C4-2B (cell line): Measurements from ENCODE around the gene IQCK.

Source experiments
- H3K27ac ChIP-seq: fragments of 450-650 bp; 2 replicates; pipeline ENCODE4 v1.5.1; 2017
- ZFX ChIP-seq: fragments of 450-650 bp; IDR thresholded peaks from 2 replicates; pipeline ENCODE4 v1.6.1; 2017
- TF ChIP-seq, protein P1 (sequence below): fragments of 450-650 bp; conservative IDR thresholded peaks from 2 replicates; pipeline ENCODE4 v1.5.1; 2017; ENCODE audit warnings: mild to moderate bottlenecking

The IQCK gene

DNA sequence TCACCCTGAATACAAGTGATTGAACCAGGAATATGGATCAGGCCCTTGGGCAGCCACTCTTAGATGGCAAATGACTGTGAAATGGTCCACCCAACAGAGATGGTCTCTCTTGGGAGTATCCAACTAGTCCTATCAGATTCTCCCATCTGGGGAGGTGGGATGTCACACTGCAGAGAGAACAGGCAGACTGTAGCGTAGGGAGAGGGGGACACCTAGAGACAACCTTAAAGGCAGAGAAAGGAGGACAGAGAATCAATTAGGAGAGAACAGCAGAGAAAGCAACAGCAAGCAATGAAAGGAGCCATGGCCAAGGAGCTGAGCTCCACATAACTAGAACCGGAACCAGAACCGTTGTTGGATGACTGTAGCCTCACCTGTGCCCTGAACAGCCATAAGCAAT lies 37.2 kb downstream of the IQCK start:
- TF ChIP-seq, protein P1, sequence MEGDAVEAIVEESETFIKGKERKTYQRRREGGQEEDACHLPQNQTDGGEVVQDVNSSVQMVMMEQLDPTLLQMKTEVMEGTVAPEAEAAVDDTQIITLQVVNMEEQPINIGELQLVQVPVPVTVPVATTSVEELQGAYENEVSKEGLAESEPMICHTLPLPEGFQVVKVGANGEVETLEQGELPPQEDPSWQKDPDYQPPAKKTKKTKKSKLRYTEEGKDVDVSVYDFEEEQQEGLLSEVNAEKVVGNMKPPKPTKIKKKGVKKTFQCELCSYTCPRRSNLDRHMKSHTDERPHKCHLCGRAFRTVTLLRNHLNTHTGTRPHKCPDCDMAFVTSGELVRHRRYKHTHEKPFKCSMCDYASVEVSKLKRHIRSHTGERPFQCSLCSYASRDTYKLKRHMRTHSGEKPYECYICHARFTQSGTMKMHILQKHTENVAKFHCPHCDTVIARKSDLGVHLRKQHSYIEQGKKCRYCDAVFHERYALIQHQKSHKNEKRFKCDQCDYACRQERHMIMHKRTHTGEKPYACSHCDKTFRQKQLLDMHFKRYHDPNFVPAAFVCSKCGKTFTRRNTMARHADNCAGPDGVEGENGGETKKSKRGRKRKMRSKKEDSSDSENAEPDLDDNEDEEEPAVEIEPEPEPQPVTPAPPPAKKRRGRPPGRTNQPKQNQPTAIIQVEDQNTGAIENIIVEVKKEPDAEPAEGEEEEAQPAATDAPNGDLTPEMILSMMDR = no peak
- no peak for TF ChIP-seq ZFX

DNA sequence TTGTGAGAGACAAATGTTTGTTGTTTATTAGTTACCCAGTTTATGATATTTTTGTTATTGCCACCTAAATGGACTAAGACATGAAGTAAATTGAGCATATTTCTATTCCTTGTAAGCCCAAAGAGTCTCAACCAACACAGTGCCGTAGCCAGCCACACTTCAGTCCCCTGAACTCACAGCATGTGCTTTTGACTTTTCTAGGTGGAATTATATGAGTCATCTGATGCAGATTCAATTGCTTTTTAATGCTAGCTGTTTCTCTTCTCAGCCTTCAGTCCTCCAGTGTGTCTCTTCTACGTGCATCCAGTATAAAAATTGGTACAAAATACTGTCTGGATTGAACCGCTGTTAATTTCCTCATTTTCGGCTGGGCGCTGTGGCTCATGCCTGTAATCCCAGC lies 39.0 kb downstream of the IQCK start:
- H3K27ac ChIP-seq = no peak overlapping the region

More for the DNA sequence above, 37.2 kb downstream of the IQCK start:
- H3K27ac ChIP-seq = no peak overlapping the region

DNA sequence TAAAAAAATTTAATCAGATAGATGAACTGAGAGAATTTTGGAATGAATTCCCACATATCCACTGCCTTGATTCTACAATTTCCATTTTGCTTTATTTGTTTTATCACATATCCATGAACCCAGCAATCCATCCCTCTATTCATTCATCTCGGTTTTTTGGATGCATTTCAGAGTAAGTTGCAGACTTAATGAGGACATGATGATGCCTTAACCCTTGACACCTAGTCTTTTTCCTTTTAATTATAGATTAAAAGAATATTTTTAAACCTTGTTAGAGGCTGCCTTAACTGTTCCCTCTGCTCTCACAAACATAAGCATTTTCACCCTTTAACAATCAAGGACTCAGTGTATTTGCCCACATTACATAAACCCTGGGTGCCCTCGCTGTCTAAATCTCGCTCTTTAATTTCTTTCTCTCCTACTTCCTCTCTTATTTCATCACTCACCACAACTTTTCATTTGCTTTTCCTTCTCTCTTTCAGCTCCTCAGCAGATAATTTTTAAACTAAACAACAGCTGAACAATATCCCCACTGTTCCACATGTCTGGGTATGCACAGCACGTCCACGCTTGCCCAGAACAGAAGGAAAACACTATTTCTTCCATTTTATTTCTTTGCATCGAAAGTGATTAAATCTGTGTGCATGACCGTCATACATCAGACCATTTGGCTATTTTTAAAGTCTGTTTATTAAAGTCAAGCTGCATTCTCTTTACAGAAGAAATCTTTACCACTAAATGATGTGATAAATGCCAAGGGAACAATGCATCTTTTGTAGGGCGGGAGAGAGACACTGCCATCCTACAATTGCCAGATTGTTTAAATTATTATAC lies 39.9 kb downstream of the IQCK start:
- H3K27ac ChIP-seq = no peak overlapping the region
- TF ChIP-seq, protein P1 = no peak
- TF ChIP-seq ZFX = no peak

More for the DNA sequence above, 39.0 kb downstream of the IQCK start:
- TF ChIP-seq, protein P1 = no peak
- TF ChIP-seq ZFX = no peak

DNA sequence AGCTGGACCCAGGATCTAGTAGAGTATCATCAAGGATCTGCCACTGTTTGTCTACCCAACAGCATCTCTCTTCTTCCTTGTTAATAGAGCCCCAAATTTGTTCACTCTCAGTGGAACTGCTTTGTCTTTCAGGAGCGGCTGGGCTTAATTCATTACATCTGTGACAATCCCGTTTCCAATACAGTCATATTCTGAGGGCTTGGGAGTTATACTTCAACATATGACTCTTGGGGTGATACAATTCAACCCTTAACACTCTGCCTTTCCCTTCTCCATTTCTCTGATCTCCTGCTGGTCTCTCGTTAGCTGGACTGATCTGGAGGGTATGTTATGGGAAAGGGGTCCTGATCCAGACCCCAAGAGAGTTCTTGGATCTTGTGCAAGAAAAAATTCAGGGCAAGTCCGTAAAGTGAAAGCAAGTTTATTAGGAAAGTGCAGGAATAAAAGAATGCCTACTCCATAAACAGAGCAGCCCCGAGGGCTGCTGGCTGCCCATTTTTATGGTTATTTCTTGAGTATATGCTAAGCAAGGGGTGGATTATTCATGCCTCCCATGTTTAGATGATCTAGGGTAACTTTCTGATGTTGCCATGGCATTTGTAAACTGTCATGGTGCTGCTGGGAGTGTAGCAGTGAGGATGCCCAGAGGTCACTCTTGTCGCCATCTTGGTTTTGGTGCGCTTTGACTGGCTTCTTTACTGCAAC lies 42.4 kb downstream of the IQCK start:
- H3K27ac ChIP-seq = no peak overlapping the region
- TF ChIP-seq ZFX = no peak
- TF ChIP-seq, protein P1 = no peak

DNA sequence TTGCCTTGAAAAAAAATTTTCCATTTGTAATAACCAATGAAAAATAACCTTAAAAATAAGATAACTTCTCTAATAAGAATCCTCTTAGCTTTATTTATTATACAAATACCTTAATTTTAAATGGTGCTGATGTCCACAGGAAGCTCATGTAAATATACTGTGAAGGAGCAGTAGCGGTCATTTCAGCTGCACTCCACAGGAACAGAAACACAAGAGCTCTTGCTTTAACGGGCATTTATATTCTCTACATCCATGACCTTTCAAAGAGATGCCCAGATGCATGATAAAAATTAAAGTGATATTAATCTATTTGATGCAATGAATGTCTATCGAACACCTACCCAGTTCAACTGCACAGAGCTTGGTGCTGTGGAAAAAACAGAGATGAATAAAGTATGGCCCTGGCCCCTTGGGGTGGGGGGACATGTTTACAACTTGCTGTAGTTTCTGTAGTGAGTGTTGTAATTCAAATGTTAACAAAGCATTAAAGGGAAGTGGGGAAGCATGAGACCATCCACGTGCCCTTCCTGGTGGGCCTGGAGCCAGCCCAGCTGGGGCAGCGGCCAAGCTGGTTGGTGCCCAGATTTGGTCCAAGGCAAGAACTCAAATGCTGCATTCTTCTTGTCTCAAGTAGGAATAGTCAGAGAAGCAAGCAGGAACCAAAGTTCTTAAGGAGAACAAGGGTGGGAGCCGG lies 47.9 kb downstream of the IQCK start:
- no peak overlapping the region for H3K27ac ChIP-seq
- TF ChIP-seq, protein P1 = no peak
- TF ChIP-seq ZFX = no peak

DNA sequence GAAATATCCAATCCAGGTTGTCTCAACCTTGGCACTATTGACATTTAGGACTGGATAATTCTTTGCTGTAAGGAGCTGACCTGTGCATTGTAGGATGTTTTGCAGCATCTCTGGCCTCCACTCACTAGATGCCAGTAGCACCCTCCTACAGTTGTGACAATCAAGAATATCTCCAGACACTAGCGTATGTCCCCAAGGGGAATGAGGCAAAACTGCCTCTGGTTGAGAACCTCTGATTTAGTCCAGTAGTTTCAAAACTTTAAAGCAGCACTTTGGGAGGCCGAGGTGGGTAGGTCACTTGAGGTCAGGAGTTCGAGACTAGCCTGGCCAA lies 48.4 kb downstream of the IQCK start:
- H3K27ac ChIP-seq = no peak overlapping the region
- TF ChIP-seq, protein P1 = no peak
- TF ChIP-seq ZFX = no peak

DNA sequence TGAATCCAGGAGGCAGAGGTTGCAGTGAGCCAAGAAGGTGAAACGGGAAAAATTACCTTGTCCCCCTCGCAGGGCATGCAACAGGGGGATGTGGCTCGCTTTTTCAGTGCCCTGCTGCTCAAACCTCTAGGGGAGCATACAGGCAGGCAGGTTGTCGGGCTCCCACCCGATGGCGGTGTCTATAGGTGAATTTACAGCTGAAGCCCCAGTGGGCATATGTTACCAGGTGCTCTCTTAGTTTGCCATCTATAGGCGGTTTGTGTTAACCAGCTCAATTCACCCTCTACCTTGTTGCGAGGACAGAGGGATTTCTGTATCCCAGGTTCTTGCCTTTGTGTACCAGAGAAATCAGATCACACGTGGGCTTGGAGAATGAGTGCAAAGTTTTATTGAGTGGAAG lies 48.9 kb downstream of the IQCK start:
- no peak overlapping the region for H3K27ac ChIP-seq
- TF ChIP-seq ZFX = no peak
- TF ChIP-seq, protein P1 = no peak
